GM19025 (cell line): ENCODE results near the gene C3orf22.
"Not testable (repeated sequence)": the region's sequence is repeated elsewhere in the genome, so short reads cannot be mapped to it uniquely, and the experiment has no call there.

ENCODE experiments used
- ATAC-seq: cut with Tn5 transposase; IDR thresholded peaks from one replicate; pipeline ENCODE4 v1.9.1; 2021; ENCODE audit warnings: mild to moderate bottlenecking, low read depth, moderate library complexity; ENCODE audit not compliant: unreplicated experiment

Gene C3orf22

GRCh38 chr3:126544596-126545281, 14.0 kb downstream of the C3orf22 start:
- ATAC-seq: no peak

- no peak for ATAC-seq
Observed at GRCh38 chr3:126543457-126544061, 15.2 kb downstream of the C3orf22 start.

- ATAC-seq: no peak
Observed at GRCh38 chr3:126542340-126543241, 16.1 kb downstream of the C3orf22 start.

- ATAC-seq: no peak
Observed at GRCh38 chr3:126541628-126542339, 16.9 kb downstream of the C3orf22 start.

GRCh38 chr3:126540951-126541627, 17.6 kb downstream of the C3orf22 start:
- no peak for ATAC-seq

GRCh38 chr3:126540342-126540849, 18.3 kb downstream of the C3orf22 start:
- ATAC-seq: no peak

GRCh38 chr3:126539558-126540250, 19.0 kb downstream of the C3orf22 start:
- no peak for ATAC-seq

GRCh38 chr3:126538966-126539365, 19.8 kb downstream of the C3orf22 start:
- no peak for ATAC-seq

GRCh38 chr3:126538316-126538715, 20.4 kb downstream of the C3orf22 start:
- ATAC-seq: no peak

GRCh38 chr3:126537730-126538281, 20.9 kb downstream of the C3orf22 start:
- no peak for ATAC-seq

GRCh38 chr3:126537116-126537729, 21.5 kb downstream of the C3orf22 start:
- no peak for ATAC-seq

GRCh38 chr3:126536126-126536525, 22.6 kb downstream of the C3orf22 start:
- ATAC-seq: no peak

GRCh38 chr3:126535636-126536035, 23.1 kb downstream of the C3orf22 start:
- ATAC-seq: no peak

GRCh38 chr3:126534716-126535115, 24.0 kb downstream of the C3orf22 start:
- ATAC-seq: not testable (repeated sequence)

GRCh38 chr3:126533506-126533905, 25.2 kb downstream of the C3orf22 start:
- no peak for ATAC-seq

GRCh38 chr3:126531051-126531330, 27.7 kb downstream of the C3orf22 start:
- no peak for ATAC-seq

GRCh38 chr3:126530171-126531050, 28.3 kb downstream of the C3orf22 start:
- peak; percentile 41 for ATAC-seq
